Inferior parietal cortex (tissue), 1 donor: ENCODE data around the gene PACSIN2.
"Not testable (repeated sequence)": the region's sequence is repeated elsewhere in the genome, so short reads cannot be mapped to it uniquely, and the experiment has no call there.

Experiments used
- DNase-seq: peaks from one replicate; pipeline ENCODE4 v3.0.0-alpha.2; 2016; ENCODE audit errors: extremely low spot score

The PACSIN2 gene

GRCh38 chr22:42992092-42992491 lies 22.9 kb downstream of the PACSIN2 start:
- DNase-seq, result no peak

- DNase-seq, result no peak
Observed at GRCh38 chr22:42991010-42991651, 23.8 kb downstream of the PACSIN2 start.

GRCh38 chr22:42990131-42990838 lies 24.7 kb downstream of the PACSIN2 start:
- no peak for DNase-seq

DNA sequence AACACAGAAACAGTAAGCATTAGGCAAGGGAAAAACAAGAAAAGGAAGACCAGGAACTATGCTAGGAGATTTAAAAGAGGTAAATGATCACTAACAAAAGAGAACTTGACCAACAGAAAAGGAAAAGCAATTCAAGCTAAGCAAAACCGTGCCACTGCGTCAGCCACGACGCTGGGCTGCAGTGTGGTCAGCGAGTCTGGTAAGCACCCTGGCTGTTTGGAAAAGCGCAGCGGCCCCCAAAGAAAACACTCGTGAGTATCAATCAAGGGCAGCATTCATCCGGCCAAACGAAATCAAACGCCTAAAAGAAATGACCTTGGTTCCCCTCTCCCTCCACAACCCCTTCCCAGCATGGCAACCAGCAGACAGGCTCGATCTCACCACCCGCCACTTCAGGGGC lies 28.8 kb downstream of the PACSIN2 start:
- DNase-seq, result no peak

GRCh38 chr22:42985531-42985905 lies 29.4 kb downstream of the PACSIN2 start:
- DNase-seq, result no peak

DNA sequence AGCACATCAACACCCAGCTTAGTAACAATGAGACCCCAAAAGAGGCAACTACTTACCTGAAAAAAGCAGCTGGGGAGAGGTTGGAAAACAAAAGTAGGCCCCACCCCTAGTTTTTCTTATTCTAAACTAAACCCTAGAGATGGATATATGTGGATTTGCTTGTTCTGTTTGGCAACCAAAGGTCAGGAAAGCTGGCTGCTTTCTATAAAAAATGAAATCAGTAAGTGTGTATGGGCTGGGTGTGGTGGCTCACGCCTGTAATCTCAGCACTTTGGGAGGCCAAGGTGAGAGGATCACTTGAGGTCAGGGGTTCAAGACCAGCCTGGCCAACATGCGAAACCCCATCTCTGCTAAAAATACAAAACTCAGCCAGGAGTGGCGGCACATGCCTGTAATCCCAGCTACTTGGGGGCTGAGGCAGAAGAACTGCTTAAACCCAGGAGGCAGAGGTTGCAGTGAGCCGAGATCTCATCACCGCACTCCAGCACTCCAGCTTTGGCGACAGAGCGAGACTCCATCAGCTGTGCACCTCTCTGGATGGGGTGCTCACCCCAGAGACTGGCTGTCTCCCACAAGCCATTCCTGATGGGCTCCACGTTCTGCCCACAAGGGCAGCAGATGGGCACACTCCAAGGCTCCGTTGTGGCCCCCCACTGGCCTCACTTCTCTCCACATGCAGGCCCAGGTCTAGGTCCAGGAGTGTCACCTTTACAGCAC lies 30.0 kb downstream of the PACSIN2 start:
- DNase-seq, result no peak

DNA sequence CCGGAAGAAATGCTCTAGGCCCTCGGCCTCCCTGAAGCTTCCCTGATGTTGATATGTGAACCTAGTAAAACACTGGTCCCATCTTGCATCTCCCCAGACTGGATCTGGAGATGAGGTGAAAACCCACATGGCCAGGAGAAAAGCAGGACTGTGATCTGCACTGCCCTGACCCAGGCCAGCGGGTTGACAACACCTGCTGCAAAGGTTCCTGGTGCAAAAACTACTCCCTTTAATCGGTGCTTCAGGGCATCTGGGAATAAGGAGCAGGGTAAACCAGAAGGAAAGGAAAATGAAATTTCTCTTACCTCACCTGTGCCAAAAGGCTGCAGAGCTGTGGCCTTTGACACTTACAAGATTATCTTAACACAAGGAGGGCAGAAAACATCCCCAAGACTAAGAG lies 30.6 kb downstream of the PACSIN2 start:
- DNase-seq, result no peak

DNA sequence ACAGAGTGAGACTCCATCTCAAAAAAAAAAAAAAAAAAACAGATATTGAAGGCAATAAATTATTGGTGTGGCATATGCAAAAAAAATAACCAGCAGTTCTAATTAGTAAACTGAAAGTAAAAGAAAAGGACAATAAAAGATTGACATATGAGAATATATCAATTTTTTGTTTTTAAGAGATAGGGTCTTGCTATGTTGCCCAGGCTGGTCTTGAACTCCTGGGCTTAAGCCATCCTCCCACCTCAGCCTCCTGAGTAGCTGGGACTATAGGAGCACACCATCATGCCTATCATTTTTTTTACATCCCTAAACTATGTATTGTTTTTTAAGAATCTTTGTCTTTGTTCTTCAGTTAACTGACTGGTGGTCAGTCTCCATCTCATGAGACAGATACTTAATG lies 31.5 kb downstream of the PACSIN2 start:
- DNase-seq, result no peak

DNA sequence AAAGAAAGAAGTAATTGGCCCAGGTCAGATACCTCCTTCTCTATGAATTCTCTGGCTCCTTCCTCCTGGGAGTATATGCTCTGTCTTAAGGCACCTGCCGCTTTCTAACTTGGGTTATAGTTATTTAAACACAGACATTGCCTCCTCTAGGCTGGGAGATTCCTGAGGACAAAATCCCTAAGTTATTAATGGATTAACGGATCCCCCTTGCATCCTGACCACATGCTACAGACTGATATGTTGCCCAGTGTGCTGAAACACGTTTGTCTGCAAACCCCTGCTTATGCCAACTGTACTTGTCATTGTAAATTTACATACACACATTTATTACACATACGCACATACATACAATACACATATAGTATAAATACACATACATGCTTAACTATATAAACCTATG lies 35.3 kb downstream of the PACSIN2 start:
- no peak for DNase-seq

DNA sequence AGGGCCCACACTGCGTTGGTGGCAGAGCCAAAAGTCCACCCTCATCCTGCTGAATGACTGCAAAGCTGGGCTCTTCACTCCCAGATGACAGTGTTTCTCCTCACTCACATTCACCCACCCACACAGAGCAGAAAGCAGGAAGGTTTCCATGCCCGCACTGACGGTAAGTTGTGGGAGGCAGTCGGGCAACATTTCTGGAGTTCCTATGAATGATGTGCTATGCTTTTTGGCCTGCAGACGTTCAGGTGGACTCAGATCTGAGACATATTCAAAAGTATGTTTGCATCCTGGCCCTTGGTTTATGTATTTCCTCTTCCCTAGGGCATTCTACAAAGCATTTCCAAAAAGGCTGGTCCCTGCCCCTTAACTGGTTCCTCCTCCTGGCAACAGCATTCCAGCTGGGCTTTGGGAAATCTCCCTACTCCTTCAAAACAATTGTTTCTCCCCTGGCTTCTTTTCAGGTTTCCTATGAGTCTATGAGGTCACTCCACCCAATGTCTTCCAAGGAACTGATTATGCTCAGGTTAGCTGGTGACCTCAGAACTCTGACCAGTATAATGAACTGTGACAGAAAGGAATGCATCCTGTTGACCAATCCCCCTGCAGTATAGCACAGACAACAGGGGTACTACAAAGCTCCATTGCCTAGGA lies 36.4 kb downstream of the PACSIN2 start:
- DNase-seq, result no peak

DNA sequence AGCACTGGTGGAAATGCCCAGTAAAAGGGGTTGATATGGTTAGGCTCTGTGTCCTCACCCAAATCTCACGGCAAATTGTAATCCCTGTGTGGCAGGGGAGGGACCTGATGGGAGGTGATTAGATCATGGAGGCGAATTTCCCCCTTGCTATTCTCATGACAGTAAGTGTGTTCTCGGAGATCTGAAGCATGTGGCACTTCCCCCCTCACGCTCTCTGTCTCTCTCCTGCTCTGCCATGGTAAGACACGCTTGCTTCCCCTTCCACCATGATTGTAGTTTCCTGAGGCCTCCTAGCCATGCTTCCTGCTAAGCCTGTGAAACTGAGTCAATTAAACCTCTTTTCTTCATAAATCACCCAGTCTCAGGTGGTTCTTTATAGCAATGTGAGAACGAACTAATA lies 37.4 kb downstream of the PACSIN2 start:
- no peak for DNase-seq

DNA sequence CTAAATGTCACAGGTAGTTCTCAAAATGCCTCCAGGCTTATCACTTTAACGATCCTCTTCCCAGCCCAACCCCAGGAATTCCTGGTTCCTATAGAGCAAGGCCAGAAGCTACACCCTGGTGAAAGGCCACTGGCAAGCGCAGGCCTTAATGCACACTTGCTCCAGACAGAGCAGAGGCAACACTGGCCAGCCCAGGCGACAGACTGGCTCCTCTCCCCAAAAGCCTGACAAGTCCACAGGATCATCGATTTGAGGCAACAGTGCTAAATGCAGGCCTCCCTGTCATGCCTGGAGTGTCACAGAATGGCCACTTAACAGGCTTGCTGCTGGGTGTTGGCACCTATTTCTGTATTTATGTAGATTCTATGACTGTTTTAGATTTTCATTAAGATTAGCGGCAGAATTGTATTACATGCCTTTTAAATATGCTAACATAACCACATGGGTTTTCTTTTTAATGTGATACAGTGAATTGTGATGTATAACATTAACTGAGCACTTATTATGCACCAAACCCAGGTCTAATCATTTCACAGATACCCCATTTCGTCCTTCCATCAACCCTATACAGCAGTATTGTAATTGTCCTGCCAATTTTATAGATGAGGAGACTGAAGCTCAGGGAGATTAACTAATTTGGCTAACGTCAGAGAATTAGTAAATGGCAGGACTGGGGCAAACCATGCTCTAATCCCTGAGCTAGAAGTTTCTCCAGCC lies 38.6 kb downstream of the PACSIN2 start:
- DNase-seq, result no peak

- no peak for DNase-seq
Observed at GRCh38 chr22:42974223-42974622, 40.7 kb downstream of the PACSIN2 start.

DNA sequence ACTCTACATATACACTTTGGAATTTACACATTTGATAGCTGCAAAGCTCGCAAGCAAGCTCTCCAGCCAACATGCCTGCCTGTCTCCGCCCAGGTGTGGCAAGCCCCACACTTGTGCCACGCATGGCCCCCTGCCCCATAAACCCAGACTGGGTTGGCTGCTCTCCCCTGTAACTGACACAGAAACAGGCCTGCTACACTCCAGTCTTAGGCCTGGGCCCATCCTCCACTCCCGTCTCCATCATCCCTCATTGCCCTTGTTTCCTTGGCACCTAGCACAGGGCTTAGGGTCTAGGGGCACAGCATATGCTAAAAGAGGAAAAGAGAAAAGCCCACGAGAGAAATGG lies 41.4 kb downstream of the PACSIN2 start:
- no peak for DNase-seq

GRCh38 chr22:42972649-42973535 lies 42.1 kb downstream of the PACSIN2 start:
- no peak for DNase-seq

DNA sequence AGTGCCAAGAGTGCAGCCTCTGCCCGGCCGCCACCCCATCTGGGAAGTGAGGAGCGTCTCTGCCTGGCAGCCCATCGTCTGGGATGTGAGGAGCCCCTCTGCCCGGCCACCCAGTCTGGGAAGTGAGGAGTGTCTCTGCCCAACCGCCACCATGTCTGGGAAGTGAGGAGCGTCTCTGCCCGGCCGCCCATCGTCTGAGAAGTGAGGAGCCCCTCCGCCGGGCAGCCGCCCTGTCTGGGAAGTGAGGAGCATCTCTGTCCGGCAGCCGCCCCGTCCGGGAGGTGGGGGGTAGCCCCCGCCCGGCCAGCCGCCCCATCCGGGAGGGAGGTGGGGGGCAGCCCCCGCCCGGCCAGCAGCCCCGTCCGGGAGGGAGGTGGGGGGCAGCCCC lies 43.5 kb downstream of the PACSIN2 start:
- not testable (repeated sequence) for DNase-seq

GRCh38 chr22:42970029-42970428 lies 44.9 kb downstream of the PACSIN2 start:
- no peak for DNase-seq

DNA sequence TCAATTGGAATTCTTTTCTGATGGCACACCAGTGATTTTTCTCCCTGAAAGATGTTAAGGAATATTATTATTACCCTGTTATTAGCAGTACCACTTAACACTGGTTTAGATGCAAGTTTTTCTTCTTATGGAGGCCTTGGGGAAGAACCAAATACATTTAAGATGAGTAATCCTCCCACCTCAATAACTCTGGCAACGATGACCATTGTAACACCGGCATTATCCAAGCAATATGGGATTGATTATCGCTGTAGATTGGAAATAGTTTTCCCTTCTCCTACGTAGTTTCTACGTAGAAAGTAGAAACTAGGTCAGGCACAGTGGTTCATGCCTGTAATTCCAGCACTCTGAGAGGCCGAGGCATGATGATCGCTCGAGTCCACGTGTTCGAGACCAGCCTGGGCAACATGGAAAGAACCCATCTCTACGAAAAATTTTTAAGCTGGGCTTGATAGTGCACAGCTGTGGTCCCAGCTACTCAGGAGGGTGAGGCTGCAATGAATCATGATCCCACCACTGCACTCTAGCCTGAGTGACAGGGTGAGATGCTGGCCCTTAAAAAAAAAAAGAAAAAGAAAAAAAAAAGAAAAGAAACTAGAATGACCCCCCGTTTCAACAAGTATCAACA lies 45.5 kb downstream of the PACSIN2 start:
- DNase-seq, result no peak

- no peak for DNase-seq
Observed at GRCh38 chr22:42967933-42968332, 47.0 kb downstream of the PACSIN2 start.

DNA sequence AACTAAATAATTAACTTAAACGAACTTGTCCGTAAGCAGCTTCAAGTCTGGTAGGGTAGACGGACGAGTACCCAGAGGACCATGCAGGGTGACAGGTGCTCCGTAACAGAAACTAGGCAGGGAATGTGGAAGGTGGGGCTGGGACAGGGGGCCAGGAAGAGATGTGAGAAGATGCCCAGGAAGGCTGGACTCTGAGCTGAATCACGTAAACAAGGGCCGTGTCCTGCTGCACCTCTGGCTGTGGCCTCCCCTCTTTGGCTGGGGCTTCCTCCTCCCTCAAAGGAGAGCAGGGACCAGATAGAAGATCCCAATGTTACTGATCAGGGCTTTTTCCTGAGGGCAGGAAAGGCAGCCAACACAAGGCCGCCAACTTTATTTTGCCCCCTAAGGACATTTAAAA lies 47.9 kb downstream of the PACSIN2 start:
- DNase-seq, result no peak

DNA sequence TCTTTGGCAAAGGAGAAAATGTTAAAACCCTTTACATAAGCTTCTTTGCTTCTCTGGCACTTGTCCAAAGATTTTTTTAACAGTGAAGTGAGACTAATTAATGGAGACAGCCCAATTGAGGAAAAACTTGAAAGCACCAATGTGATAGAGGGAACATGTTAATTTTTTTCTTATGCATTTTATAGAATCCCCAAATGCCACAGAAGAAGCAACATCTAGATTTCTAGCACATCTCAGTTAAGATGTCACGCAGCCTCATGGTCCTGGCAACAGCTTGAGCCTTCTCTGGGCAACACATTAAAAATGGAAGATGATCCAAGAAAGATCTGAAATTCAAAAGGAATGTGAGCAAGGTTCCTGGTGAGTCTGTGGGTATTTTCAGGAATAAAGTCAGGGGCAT lies 48.5 kb downstream of the PACSIN2 start:
- DNase-seq, result no peak
